ENCODE results near the gene SLC36A3. TPM values are rescaled to one million over a fixed set of nuclear protein-coding genes. Genes with fewer than 3 reads are reported as not detected.
"Not testable (repeated sequence)": the region's sequence is repeated elsewhere in the genome, so short reads cannot be mapped to it uniquely, and the experiment has no call there.

The SLC36A3 gene
- polyA plus RNA-seq, 1 experiment, result not detected

DNA sequence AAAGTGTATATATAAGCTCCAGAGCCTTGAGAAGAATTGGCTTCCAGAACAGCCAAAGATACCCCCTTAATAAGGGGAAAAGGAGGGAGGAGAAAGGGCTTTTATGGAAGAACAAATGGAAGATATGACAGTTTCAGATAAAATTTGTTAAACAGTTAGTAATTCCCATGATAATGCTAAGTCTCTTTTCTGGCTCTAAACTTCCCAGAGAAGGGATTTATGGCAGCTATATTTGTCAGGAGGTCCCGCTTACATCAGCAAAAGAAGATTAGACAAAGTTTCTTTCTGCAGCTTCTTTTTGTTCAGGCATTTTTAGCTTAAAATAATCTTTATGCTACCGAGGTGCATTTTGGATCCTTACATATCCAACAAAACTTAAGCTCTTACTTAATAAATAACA is 14.3 kb upstream of the SLC36A3 start:
- Histone ChIP-seq H3K27me3 (ENCODE audit: control insufficient read depth, insufficient read depth, low read length) (no peaks in the 10 kb centered on the region), H3K4me3 (ENCODE audit: low read depth, low read length) (no peak overlapping the region), H3K9me3 (ENCODE audit: control insufficient read depth, insufficient read depth, low read length) (no peaks in the 10 kb centered on the region), H3K27ac (ENCODE audit: low read depth, low read length) (no peak overlapping the region)
- ChIA-PET CTCF (interaction anchor here (1.2 to 3.7 kb wide), 5 partner anchors 181 to 453 kb away, joined by 3 to 33 read pairs (median 14); no protein-coding TSS in a partner anchor), POLR2A (no interaction called here)
- TF ChIP-seq, protein P1, sequence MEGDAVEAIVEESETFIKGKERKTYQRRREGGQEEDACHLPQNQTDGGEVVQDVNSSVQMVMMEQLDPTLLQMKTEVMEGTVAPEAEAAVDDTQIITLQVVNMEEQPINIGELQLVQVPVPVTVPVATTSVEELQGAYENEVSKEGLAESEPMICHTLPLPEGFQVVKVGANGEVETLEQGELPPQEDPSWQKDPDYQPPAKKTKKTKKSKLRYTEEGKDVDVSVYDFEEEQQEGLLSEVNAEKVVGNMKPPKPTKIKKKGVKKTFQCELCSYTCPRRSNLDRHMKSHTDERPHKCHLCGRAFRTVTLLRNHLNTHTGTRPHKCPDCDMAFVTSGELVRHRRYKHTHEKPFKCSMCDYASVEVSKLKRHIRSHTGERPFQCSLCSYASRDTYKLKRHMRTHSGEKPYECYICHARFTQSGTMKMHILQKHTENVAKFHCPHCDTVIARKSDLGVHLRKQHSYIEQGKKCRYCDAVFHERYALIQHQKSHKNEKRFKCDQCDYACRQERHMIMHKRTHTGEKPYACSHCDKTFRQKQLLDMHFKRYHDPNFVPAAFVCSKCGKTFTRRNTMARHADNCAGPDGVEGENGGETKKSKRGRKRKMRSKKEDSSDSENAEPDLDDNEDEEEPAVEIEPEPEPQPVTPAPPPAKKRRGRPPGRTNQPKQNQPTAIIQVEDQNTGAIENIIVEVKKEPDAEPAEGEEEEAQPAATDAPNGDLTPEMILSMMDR (IDR thresholded peaks at IDR 0.05; ENCODE audit: low read depth, low read length), result no peak
- no peak for DNase-seq (ENCODE audit: low read depth, low spot score)

DNA sequence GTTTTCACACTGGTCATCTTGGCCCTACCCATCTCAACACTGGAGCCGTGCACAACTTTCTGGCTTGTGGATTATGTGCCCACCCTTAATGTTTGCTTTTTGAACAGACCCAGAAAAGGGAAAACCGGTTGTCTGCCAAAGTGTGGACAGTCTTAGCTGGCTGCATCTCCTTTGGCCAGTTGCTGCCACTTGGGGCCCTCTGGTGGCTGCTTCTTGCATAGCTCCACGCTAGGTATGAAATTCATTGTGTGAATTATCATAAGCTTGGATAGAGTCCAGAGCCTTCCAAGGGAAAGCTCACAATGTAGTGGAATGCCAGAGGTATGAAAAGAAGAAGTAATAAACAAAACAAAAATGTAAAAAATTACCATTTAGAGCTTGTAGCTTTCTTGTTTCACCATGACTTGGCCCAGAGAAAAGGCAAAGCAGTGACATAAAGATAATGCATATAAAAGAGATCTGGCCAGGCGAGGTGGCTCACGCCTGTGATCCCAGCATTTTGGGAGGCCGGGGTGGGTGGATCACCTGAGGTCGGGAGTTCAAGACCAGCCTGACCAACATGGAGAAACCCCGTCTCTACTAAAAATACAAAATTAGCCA is 12.5 kb upstream of the SLC36A3 start:
- Histone ChIP-seq H3K27me3 (ENCODE audit: control insufficient read depth, insufficient read depth, low read length) (no peaks in the 10 kb centered on the region), H3K27ac (ENCODE audit: low read depth, low read length) (no peak overlapping the region), H3K9me3 (ENCODE audit: control insufficient read depth, insufficient read depth, low read length) (no peaks in the 10 kb centered on the region), H3K4me3 (ENCODE audit: low read depth, low read length) (no peak overlapping the region)
- CTCF ChIA-PET, result interaction anchor here (0.6 to 3.7 kb wide), 40 partner anchors 9 to 510 kb away, joined by 3 to 33 read pairs (median 4); partner anchors contain the start of genes ANXA6, GM2A and SLC36A1
- TF ChIP-seq, protein P1 (IDR thresholded peaks at IDR 0.05; ENCODE audit: low read depth, low read length), result peak; percentile 95
- POLR2A ChIA-PET, result interaction anchor here (1.1 kb wide), 1 partner anchor 64 kb away, joined by 3 read pairs; the partner anchor contains the start of gene GM2A
- DNase-seq (ENCODE audit: low read depth, low spot score), result peak; percentile 26

DNA sequence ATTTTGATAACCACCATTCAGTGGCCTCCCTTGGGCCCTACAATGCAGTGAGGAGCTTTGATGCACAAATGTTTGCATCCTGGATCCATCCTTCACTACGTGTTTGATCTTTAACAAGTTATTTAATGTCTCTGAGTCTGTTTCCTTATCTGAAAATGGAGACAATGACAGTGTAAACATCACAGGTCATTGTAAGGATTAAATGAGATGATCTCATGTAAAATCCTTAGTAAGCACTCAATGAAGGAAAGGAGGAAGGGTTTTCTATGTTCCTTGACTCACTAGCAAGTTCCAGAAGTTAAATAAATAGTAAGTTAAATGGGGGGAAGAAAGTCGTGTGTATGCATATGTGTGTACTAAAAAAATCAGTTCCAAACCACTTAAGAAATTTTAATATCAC is 9.8 kb upstream of the SLC36A3 start:
- TF ChIP-seq, protein P1 (IDR thresholded peaks at IDR 0.05; ENCODE audit: low read depth, low read length), result no peak
- H3K4me3 ChIP-seq (ENCODE audit: low read depth, low read length), result no peak overlapping the region
- no peak for DNase-seq (ENCODE audit: low read depth, low spot score)
- H3K9me3 ChIP-seq (ENCODE audit: control insufficient read depth, insufficient read depth, low read length), result no peaks in the 10 kb centered on the region; the same call in 1 of the 2 replicates
- H3K27ac ChIP-seq (ENCODE audit: low read depth, low read length), result no peak overlapping the region
- CTCF ChIA-PET, result interaction anchor here (0.7 to 1.5 kb wide), 3 partner anchors 198 to 339 kb away, joined by 3 to 9 read pairs (median 5); no protein-coding TSS in a partner anchor
- H3K27me3 ChIP-seq (ENCODE audit: control insufficient read depth, insufficient read depth, low read length), result no peaks in the 10 kb centered on the region
- POLR2A ChIA-PET, result no interaction called here

DNA sequence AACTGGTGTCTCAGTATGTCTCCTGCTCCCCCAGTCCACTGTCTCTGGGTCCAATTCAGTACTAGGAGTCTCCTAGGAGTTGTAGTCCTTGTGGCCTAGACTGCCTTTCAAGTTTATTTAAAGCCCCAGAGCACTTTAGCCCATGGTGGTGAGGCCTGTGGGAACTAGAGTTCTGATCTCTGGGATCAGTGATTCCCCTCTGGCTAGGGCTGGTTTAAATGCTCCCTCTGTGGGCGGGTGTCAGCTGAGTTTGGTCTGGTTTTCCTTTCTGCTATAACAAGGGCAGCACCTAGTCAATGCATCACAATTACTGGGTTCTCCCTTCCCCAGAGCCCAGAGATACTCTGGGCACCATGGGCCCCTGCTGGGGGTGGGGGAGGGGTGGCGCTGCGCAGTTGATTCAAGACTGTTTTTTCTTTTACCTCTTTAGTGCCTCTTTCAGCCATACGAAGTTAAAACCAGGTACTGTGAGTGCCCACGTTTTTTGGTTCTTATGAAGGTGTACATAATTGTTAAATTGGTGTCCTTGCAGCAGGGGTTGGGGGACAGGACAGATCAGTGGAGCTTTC is 9.3 kb upstream of the SLC36A3 start:
- TF ChIP-seq, protein P1 (IDR thresholded peaks at IDR 0.05; ENCODE audit: low read depth, low read length), result no peak
- Histone ChIP-seq H3K4me3 (ENCODE audit: low read depth, low read length) (no peak overlapping the region), H3K27ac (ENCODE audit: low read depth, low read length) (no peak overlapping the region), H3K9me3 (ENCODE audit: control insufficient read depth, insufficient read depth, low read length) (no peaks in the 10 kb centered on the region; the same call in 1 of the 2 replicates), H3K27me3 (ENCODE audit: control insufficient read depth, insufficient read depth, low read length) (no peaks in the 10 kb centered on the region)
- no peak for DNase-seq (ENCODE audit: low read depth, low spot score)
- CTCF ChIA-PET, result no interaction called here
- POLR2A ChIA-PET, result no interaction called here

DNA sequence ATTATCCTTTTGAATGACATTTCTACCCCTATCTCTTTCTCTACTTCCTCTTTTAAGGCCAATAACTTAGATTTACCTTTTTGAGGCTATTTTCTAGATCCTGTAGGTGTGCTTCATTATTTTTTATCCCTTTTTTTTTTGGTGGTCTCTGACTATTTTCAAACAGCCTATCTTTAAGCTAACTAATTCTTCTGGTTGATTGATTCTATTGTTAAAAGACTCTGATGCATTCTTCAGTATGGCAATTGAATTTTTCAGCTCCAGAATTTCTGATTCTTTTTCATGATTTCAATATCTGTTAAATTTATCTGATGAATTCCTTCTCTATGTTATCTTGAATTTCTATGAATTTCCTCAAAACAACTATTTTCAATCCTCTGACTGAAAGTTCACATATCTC is 7.4 kb upstream of the SLC36A3 start:
- no peak for DNase-seq (ENCODE audit: low read depth, low spot score)
- ChIA-PET POLR2A (no interaction called here), CTCF (no interaction called here)
- H3K27me3 ChIP-seq (ENCODE audit: control insufficient read depth, insufficient read depth, low read length), result no peaks in the 10 kb centered on the region
- no peak overlapping the region for H3K27ac ChIP-seq (ENCODE audit: low read depth, low read length)
- no peaks in the 10 kb centered on the region; the same call in 1 of the 2 replicates for H3K9me3 ChIP-seq (ENCODE audit: control insufficient read depth, insufficient read depth, low read length)
- H3K4me3 ChIP-seq (ENCODE audit: low read depth, low read length), result no peak overlapping the region
- TF ChIP-seq, protein P1 (IDR thresholded peaks at IDR 0.05; ENCODE audit: low read depth, low read length), result no peak

DNA sequence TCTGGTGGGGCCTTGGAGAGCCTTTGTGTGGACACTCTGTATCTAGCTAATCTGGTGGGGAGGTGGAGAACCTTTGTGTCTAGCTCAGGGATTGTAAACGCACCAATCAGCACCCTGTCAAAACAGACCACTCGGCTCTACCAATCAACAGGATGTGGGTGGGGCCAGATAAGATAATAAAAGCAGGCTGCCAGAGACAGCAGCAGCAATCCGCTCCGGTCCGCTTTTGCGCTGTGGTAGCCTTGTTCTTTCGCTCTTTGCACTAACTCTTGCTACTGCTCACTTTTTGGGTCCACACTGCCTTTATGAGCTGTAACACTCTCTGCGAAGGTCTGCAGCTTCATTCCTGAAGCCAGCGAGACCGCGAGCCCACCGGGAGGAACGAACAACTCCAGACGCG is 6.3 kb upstream of the SLC36A3 start:
- CTCF ChIA-PET; DNase-seq (ENCODE audit: low read depth, low spot score); H3K27ac ChIP-seq (ENCODE audit: low read depth, low read length); POLR2A ChIA-PET; H3K4me3 ChIP-seq (ENCODE audit: low read depth, low read length); H3K9me3 ChIP-seq (ENCODE audit: control insufficient read depth, insufficient read depth, low read length); H3K27me3 ChIP-seq (ENCODE audit: control insufficient read depth, insufficient read depth, low read length): not testable (repeated sequence)

DNA sequence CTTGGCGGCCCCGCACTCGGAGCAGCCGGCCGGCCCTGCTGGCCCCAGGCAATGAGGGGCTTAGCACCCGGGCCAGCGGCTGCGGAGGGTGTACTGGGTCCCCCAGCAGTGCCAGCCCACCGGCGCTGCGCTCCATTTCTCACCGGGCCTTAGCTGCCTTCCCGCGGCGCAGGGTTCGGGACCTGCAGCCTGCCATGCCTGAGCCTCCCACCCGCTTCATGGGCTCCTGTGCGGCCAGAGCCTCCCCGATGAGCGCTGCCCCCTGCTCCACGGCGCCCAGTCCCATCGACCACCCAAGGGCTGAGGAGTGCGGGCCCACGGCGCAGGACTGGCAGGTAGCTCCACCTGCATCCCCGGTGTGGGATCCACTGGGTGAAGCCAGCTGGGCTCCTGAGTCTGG is 5.7 kb upstream of the SLC36A3 start:
- H3K9me3 ChIP-seq (ENCODE audit: control insufficient read depth, insufficient read depth, low read length); H3K27me3 ChIP-seq (ENCODE audit: control insufficient read depth, insufficient read depth, low read length); POLR2A ChIA-PET; H3K4me3 ChIP-seq (ENCODE audit: low read depth, low read length); H3K27ac ChIP-seq (ENCODE audit: low read depth, low read length); DNase-seq (ENCODE audit: low read depth, low spot score); CTCF ChIA-PET: not testable (repeated sequence)
